ENCODE measurements around the gene PA2G4.
A peak's percentile ranks its signal among the peaks of the same experiment; 100 is the strongest.

PA2G4 gene

GRCh38 chr12:56127485-56127887, 23.1 kb downstream of the PA2G4 start:
- no peak for DNase-seq

GRCh38 chr12:56127888-56128669, 23.7 kb downstream of the PA2G4 start, which contains the start of gene ESYT1:
Gene ESYT1, plus strand, starts transcription at chr12:56128267. Its CDS starts 53 bp downstream, at chr12:56128320.
- peak; percentile 96 for DNase-seq

GRCh38 chr12:56128670-56129205, 24.4 kb downstream of the PA2G4 start:
- DNase-seq: no peak

DNA sequence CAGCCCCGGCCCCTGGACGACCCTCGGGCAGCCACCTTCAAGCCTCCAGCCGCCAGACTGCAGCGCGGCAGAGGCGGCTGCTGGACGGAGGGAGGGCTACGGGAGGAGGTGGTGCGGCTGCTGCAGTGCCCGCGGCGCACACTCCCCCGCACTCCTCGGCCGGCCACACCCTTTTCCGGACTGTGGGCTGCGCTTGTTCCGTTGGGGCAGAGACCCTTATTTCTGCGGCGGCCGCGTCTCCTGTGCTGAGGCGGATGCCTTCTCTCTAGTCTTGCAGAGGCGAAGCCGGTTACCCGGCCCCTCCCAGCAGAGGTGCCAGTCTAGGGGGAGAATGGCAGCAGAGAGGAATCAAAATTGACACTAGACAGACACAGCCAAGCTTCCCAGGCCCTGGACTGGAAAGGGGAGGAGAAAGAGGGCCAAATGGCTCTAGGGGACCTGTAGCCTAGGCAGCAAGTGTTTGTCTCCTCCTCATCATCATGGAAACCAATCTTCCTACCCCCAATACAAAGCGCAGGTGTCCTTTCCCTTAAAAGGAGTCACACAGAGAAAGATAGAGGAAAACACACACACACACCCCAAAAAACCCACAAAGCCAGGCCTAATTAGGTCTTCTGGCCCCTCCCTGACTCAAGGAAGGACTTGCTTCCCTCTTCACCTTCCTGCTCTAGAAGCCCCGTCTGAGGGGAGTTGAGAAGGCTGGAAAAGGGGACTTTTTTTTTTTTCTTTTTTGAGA, 25.0 kb downstream of the PA2G4 start:
- no peak for DNase-seq

GRCh38 chr12:56129942-56130495, 25.7 kb downstream of the PA2G4 start:
- DNase-seq: no peak

DNA sequence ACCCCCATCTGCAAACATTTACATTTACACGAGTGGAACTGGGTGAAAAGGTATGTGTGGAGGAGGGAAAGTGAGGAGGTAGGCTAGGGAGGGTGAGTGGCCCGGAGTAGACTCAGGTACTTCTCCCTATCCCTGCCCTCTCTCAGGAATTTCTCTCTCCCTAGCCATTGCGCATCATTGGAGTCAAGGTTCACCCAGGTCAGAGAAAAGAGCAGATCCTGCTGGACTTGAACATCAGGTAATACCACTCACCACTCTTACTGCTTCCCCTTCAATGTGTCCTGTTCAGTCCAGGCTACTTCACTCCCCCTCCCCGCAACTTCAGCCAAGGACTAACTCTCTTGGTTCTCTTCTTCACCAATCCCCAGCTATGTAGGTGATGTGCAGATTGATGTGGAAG, 26.5 kb downstream of the PA2G4 start:
- DNase-seq: no peak

- DNase-seq: no peak
These were observed 30.5 kb downstream of the PA2G4 start for GRCh38 chr12:56134897-56135296.

GRCh38 chr12:56137853-56138571, 33.7 kb downstream of the PA2G4 start:
- DNase-seq: no peak

DNA sequence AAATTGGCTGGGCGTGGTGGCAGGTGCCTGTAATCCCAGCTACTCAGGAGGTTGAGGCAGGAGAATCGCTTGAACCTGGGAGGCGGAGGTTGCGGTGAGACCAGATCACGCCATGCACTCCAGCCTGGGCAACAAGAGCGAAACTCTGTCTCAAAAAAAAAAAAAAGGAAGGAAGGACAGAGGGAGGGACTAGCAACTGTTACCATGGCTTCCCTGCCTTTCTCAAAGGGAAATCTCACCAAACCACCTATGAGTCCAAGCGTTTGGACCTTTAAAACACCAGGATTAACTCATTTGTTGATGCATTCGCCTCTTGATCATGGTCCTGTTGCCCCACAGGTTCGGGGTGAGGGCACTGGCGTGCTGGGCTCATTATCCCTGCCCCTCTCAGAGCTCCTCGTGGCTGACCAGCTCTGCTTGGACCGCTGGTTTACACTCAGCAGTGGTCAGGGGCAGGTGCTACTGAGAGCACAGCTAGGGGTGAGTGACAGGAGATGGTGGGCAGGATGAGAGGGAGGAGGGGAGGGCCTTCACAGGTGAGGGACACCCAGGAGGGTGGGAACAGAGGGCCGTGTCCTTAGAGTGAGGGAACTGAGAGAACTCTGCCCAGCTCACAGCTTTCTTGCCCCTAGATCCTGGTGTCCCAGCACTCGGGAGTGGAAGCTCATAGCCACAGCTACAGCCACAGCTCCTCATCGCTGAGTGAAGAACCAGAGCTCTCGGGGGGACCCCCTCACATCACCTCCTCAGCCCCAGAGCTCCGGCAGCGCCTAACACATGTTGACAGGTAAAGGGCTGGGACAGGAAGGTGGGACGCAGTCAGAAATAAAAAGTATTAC, 37.8 kb downstream of the PA2G4 start:
- DNase-seq: no peak

DNA sequence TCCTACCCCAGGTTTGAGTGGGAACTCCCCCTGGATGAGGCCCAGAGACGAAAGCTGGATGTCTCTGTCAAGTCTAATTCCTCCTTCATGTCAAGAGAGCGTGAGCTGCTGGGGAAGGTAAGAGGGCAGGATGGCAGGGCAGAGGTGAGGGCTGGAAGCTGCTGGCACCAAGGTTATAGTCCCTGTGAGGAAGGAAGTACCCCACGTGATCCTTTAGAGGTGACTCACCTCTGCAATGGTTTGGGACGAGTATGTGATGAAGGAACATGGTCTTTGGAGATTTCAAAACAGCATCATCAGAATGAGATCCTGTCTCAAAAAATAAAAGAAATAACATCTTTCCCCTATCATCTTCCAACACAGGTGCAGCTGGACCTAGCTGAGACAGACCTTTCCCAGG, 38.9 kb downstream of the PA2G4 start:
- no peak for DNase-seq

- DNase-seq: no peak
These were observed 39.5 kb downstream of the PA2G4 start for GRCh38 chr12:56143870-56144269.

DNA sequence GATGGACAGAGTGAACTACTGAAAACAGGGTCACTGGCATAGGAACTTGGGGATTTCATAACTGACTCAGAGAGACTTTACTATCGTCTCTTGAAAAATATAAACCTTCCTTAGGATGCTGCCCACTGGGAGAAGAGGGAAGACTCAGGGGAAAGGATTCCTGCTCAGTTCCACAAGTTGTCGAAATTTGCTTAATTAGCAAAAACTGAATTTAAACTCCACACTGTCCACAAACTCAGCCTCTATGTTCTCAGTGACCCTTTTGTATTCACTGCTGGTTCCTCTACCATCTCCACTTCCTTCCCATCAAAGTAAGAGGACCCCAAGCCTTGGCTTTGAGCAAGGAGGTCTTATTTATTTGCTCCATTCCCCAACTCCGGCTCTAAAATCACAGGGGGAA, 40.9 kb downstream of the PA2G4 start:
- DNase-seq: no peak

DNA sequence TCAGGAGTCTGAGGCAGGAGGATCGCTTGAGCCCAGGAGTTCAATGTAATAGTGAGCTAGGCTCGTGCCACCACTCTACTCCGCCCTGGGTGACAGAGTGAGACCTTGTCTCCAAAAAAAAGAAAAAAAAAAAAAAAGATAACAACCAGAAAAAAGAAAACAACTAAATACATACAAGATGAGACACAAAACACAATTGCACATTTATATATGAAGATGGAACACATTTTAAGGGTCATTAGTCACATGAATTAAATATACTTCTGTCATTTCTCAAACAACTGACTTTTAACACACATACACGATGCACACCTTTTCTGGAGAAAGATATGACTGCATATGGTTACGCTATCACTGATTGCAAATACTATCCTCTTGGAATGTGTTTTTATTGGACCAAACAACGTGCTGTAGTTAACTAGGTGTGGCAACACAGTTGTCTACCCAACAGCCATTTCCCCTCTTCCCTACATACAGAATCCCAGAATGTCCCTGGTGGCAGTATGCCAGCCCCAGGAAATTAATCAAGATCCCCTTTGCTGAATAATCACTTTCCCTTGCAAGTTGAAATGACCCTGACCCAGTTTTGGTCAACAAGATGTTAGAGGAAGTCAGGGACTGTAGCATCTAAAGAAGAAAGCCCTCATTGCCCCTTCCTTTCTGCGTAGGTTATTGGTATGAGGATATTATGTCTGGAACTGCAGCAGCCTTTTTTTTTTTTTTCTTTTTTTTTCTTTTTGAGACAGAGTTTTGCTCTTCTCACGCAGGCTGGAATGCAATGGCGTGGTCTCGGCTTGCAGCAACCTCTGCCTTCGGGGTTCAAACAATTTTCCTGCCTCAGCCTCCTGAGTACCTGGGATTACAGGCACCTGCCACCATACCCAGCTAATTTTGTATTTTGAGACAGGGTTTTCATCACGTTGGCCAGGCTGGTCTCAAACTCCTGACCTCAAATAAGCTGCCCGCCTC, 42.4 kb downstream of the PA2G4 start:
- DNase-seq: no peak

DNA sequence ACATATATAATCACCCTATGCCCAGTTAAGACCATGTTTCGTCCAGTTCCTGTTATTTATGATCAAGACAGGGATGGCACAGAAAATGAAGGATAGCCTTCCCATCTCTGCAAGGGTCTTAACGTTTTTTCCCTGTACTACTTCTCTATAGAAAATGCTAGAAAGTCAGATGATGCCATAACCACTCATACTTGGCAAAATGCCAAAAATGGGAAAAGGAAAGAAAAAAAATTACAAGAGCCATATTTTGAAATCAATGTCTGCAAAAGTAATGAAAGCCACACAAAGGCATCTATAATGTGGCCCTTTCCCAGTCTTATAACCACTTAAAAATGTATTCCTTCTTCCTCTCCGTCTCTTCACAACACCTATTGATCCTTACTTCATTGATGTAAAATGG, 46.2 kb downstream of the PA2G4 start:
- DNase-seq: no peak

DNA sequence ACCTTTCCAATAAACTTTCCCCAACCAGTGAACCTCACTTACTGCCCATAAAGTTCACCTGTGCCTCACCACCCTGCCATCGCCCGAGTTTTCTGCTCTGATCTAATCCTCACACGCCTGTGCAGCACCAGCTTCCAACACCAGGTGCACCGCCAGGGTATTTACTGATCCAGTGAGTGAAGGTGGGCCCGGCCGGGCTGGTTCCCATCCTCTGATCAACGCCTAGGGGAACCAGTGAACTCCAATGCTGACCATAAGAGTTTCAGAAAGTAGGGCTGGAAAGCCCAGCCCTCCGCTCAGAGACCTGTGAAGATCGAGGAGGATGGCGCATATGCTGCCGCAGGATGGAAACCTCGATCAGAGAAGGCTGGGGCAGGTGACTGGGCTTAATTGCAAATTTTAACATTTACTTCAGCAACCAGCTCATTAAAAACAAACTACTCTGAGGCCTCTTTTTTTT, 47.3 kb downstream of the PA2G4 start:
- no peak for DNase-seq

GRCh38 chr12:56152132-56152755, 47.9 kb downstream of the PA2G4 start, which contains the start of gene MYL6B:
Gene MYL6B, plus strand, starts transcription at chr12:56152587. Its CDS starts 1,332 bp downstream, at chr12:56153919.
- DNase-seq: peak; percentile 71

DNA sequence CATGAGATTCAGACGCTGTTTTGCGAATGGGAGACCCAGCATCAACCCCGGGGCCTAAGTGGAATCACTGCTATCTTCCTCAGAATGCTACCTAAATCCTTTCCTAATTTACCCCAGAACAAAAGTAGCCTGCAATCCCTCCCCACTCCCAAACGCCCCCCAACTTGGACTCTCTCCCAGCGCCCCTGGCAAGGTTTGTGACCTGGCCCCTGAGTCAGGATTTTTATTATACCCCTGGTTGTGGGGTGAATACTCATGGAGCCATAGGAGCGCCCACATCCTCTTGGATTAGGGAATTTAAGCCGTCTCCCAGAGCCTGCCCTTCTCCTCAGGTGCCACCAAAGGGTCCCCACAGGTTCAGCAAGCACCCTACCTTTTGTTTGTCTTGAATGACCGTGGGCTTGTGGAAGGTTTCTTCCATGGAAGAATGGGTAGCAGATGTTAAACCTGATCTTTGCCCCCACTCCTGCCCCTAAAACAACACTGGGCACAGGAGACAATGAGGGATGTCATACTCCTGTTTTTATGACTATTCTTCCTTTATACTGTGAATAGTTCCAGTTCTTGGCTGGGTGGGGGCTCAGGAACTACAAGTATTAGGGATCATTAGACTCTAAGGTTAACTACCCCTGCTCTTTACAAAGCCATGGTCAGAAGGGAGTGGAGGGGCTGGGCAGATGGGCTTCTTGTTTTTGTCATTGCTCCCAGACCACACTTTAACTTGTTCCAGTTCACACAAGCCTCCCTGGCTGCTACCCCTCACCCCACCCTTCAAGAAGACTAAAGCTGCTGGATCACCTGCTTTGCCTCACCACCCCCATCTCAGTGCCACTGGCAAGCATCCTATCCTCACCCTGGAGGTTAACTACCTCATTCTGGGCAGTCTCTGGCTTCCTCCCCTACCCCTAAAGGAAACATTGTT, 48.7 kb downstream of the PA2G4 start:
- DNase-seq: no peak

DNA sequence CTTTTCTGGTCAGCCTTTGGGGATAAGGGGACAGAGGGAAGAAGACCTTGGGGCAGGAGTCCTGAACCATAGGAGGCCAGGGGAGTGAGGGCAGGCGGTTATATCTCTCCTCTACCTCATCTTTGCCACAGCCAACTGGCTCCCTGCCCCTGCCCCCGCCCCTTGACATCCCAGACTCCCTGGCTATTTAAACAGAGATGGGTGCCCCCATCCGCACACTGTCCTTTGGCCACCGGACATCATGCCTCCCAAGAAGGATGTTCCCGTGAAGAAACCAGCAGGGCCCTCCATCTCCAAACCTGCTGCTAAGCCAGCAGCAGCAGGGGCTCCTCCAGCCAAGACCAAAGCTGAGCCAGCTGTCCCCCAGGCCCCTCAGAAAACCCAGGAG, 49.3 kb downstream of the PA2G4 start:
- DNase-seq: no peak

GRCh38 chr12:56154246-56154771, 50.0 kb downstream of the PA2G4 start:
- no peak for DNase-seq

Measured in NCI-H1105 (cell line).